Left kidney (tissue), 2 donors: ENCODE results near the gene IL5RA. TPM values are rescaled to one million over a fixed set of nuclear protein-coding genes. Genes with fewer than 3 reads are reported as not detected.

Experiments
- DNase-seq: peaks from one replicate; pipeline ENCODE4 v3.0.0-alpha.2; 2013
- polyA plus RNA-seq: library from polyadenylated mRNA; unstranded; fragments of 120-200 nt; gene quantifications from one replicate; pipeline ENCODE4 v1.2.1, GENCODE V29; 2013; ENCODE audit not compliant: insufficient read length

The IL5RA gene
- polyA plus RNA-seq, 1 donor, result 0.73 TPM

DNA sequence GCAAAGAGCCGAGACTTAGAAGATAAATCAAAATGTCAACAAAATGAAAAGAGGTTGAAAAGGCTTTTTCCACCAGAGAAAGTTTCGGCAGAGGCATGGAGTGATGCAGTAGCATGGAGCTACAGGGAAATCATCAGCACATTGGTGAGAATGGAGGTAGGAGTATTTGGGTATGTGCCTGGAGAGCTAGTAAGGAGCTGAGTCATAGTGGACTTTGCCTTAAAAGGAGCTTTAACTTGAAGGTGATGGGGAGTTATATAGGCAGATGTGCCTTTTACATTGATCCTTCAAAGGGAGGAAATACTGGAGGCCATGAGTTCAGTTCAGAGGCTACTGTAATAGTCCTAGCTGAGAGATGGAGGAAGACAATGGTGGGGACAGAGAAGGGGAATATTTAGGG lies 44.3 kb downstream of the IL5RA start:
- no peak for DNase-seq

DNA sequence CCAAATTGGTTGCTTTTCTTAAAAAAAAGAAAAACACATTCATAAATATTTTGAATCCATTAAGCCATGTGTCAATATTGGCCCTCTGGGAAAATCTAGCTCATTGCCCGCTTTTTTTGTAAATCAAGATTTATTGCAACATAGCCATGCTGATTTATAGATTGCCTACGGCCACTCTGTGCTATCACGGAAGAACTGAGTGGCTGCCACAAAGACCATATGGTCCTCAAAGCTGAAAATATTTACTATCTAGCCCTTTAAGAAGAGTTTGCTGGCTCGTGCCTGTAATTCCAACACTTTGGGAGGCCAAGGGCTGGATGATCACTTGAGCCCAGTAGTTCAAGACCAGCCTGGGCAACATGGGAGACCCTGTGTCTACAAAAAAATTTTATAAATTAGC lies 45.9 kb downstream of the IL5RA start:
- DNase-seq, result no peak

DNA sequence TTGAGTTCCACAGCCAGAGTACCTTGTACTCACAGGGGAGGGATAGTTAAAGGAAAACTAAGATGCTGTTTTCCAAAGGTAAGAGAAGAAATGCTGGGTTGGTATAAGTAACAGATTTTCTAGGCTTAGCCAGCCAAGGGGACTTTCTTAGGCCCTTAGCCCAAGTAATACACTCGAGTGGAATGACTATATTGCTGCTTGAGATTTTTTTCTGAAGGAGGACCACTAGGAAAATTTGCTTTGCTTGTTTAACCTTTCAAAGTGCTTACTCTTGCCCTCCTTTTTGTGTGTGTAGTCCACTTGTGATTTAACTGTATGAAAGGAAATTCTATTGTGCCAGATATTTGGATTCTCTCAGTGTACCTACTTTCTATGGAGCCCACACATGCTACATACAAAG lies 50.5 kb downstream of the IL5RA start:
- no peak for DNase-seq

DNA sequence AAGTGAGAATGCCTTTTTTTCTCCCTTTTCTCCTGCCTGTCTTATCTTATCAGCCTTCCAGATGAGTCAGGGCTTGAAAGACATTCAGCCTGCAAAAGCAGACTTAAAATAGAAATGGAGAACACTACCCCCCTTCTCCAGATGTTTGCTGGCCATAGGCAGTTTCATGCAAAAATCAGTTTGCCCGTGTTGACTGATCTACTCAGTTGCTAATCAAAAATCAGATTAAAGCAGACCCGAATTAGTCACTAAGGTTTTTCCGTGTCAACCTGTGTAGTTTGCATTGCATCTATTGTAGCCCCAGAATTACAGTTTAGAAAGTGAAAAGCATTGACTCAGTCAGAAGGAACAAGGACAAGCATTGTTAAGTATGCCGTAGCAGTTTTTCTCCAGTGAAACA lies 56.2 kb downstream of the IL5RA start:
- DNase-seq, result no peak

DNA sequence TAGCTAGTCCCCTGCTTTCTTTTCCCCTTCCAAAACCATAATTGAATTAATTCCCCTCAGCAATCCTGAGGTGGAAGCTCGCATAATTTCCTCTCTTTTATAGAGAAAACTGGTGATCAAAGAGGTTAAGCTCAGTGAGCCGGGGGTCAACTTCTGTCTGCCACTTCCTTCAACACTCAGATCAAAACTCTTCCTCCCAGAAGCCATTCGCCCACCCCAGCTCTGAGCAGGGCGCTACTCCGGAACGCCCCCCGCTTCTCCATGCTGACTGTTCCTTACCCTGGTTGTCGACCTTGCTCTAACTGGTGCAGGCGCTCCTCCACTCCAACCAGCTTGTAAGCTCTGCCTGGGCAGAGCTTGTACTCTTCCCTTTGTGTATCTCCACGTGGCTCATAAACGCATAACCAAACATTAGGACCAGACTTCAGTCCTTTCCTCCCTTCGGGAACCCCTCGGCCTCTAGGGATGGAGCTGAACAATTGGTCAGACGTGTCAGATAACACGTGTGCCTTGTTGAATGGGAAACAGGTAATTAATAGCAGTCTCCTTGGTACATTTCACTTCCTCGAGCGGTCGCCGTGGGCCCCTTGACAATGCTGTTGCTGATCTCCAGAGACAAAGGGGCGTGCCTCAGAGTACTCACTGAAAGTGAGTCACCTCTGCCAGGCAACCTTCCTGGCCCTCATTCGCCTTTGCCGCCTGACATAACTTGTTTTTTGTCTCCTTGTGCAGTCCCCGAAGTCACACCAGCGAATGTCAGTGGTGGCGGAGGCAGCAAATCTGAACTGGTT lies 71.8 kb downstream of the IL5RA start:
- no peak for DNase-seq

DNA sequence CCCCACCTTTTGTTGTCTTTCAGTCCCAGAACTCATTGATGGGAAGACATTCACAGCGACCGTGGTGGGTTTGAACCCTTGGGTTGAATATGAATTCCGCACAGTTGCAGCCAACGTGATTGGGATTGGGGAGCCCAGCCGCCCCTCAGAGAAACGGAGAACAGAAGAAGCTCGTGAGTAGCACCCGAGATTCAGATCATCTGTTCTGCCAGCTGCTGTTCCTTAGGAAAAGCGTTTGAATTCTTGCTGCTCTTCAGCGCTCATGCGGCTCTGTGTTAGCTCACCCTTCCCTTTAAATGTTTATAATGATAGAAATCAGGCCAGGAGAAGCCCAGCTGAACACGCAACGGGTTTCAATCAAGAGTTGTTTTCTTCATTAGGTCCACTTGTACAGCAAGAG lies 73.0 kb downstream of the IL5RA start:
- DNase-seq, result no peak

DNA sequence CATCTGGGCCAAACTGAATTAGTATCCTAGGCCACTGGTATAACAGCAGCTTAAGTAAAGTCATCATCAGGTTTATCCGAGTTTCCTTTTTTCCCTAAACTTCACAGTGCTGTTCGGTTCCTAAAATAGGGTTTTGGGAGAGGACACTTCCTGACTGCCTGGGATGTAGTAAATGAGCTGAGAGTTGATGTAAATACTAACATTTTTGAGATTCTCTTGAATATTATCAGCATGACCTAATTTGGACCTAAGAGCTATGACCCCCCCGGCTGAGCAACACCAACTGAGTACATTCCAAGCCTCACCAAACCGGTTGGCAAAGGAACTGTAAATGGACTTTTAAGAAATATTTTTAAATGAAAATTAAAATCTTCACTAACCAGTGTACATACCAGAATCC lies 78.8 kb downstream of the IL5RA start:
- no peak for DNase-seq

DNA sequence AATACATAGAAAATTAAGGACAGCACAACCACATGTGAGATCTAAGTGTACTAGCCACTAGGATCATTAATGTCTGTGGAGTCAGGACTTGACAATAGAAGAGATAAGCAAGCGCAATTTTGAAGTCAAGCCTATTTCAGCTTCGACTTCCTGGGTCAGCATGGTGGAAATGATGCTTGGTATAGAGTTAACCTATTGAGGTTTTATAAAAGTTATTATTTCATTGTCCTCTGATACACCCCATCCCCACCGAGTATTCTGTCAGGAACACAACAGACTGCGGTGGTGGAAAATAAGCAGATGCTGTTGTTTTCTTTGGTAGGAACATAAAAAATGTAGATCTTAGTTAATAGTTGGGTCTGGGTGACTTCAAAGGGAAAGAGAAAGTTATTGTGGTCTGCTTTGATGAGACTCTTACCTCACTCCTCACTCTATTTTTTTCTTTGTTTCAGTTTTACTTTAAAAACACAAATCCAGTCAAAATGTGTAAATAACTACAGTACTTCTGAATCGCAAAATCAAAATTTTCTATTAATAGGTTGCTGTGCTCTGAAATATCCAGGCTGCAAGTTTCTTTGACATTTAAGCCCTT lies 82.1 kb downstream of the IL5RA start:
- no peak for DNase-seq

DNA sequence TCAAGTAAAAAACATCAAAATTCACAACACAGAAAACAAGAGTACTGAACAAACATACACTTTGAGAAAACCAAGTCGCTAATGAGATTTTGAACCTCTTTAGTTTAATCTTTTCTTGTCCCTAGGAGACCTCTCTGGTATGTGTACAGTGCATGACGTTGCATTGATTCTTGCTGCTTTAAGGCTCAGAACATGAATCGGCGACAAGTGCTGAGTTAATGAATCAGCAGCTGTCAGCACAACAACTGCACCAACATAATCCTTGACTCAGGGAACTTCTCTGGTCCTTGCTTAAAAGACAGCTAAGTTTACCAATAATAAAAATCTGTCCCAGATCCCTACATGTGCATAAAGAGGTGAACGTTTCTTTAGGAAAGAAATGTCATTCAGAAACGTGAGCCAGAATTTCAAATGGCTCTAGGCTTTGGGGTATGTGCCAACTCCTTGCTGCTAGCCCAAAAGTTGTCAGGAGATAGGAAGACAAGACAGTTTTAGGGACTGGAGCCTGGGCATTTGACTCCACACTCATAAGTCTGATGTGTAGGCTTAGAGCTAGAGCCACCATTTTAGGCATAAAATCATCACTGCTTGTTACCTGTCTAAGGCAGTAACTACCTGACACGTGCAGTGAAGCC lies 86.9 kb downstream of the IL5RA start:
- no peak for DNase-seq

DNA sequence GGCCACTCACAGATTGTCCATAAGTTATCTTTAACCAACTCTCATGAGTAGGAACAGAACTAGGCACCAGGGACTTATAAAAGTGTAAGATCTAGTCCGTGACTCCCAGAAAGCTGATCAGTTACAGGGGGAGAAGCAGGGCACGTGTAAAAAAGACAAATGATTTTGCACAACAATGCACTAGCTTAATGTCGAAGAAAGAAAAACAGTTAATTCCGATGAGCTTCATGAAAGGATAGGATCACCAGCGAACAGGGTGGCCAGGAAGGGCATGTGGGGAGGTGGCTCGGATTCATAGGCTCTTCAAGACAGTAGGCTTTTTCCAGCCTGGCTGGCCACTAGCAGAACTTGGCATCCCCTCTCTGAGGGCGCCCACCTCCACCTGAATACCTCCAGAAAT lies 90.0 kb downstream of the IL5RA start:
- no peak for DNase-seq

Other genes with a start within 250 kb of the IL5RA start
- gene TRNT1, start 16.6 kb upstream of the IL5RA start, polyA plus RNA-seq, result 48.9 TPM
- gene CRBN, start 69.3 kb upstream of the IL5RA start, polyA plus RNA-seq, result 85.1 TPM